GM23338 (cell line): ENCODE measurements around the gene HTRA1.

Source experiments
- CTCF ChIP-seq, 2 experiments: fragments of 200-600 bp in 1 of 2; sonication (generic) in 1 of 2; conservative IDR thresholded peaks; 2 replicates each; pipeline versions ENCODE4 v1.5.1 to v1.6.1; 2016 to 2017; ENCODE audit warnings: antibody characterized with exemption in 2 of 2, low read depth in 2 of 2, mild to moderate bottlenecking in 2 of 2, moderate library complexity in 1 of 2
- POLR2AphosphoS5 ChIP-seq: IDR thresholded peaks from 2 replicates; pipeline ENCODE4 v1.6.1; 2016; ENCODE audit warnings: antibody characterized with exemption, low read depth
- REST ChIP-seq: IDR thresholded peaks from one replicate; pipeline ENCODE4 v1.6.1; 2018; ENCODE audit warnings: antibody characterized with exemption; ENCODE audit not compliant: unreplicated experiment

GRCh38 chr10:122461367-122461728 is at the start of gene HTRA1:
- TF ChIP-seq CTCF (conservative IDR thresholded peaks at IDR 0.05; ENCODE audit: low read depth in 2 of 2) (no peak), REST (no peak), POLR2AphosphoS5 (no peak)
